Measurements from ENCODE around the gene NAPA. TPM values are rescaled to one million over a fixed set of nuclear protein-coding genes. Genes with fewer than 3 reads are reported as not detected.

Gene NAPA
- total RNA-seq, 6 donors from 2014 or later: 107 to 183 (median 152) TPM

- no peak within 1 kb of the TSS for H3K27ac ChIP-seq
- H3K27me3 ChIP-seq: peaks cover 0 to 32% (median 14%) of the 10 kb centered on the region in 4 donors
- H3K36me3 ChIP-seq: no peaks in the 10 kb centered on the region
- WGBS, 2 donors: 5 to 10% methylated on average over 17 to 18 of the region's 29 CpGs
- peaks cover 0 to 14% (median 7%) of the 10 kb centered on the region in 4 donors for H3K4me1 ChIP-seq
- peak; percentile 37 to 83 for DNase-seq
- TF ChIP-seq POLR2AphosphoS5 (IDR thresholded peaks at IDR 0.05): no peak
- no peak for TF ChIP-seq EP300 (IDR thresholded peaks at IDR 0.05)
- TF ChIP-seq POLR2A (IDR thresholded peaks at IDR 0.05): no peak
- TF ChIP-seq CTCF (IDR thresholded peaks at IDR 0.05): no peak
- H3K4me3 ChIP-seq: no peak within 1 kb of the TSS
- peak in 1 of 2 donors; percentile 49 for ATAC-seq (ENCODE audit: low FRiP score in 2 of 2)
- H3K9me3 ChIP-seq: no peaks in the 10 kb centered on the region
Measured at GRCh38 chr19:47471733-47472457, 43.0 kb downstream of the NAPA start, which contains the start of gene SLC8A2. Gene SLC8A2 (minus strand): TSS chr19:47471893. CDS start chr19:47466403, 5,490 bp downstream.

DNA sequence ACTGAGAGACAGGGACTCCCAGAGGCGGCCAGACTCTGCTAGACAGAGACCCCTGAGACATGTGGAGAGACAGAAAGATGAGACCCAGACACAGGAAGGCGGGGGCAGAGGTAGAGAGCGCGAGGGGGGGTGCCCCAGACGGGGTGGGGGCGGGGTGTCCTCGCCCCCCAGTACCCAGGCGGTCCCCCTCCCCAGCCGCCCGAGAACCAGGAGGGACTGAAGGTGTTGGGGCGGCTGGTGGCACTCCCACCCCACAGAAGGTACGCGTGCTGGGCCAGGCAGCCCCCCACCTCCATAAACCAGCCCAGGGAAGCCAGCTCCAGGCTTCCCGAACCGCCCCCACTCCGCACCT is 43.5 kb downstream of the NAPA start:
- no peaks in the 10 kb centered on the region for H3K36me3 ChIP-seq
- H3K9me3 ChIP-seq: no peaks in the 10 kb centered on the region
- no peak overlapping the region for H3K4me3 ChIP-seq
- peaks cover 0 to 32% (median 14%) of the 10 kb centered on the region in 4 donors for H3K27me3 ChIP-seq
- ATAC-seq (ENCODE audit: low FRiP score in 2 of 2) (peak in 1 of 2 donors; percentile 7), DNase-seq (no peak)
- H3K4me1 ChIP-seq: peaks cover 0 to 14% (median 7%) of the 10 kb centered on the region in 4 donors
- 3 to 5% methylated on average over 4 to 6 of the region's 16 CpGs for WGBS, 2 donors
- TF ChIP-seq CTCF (IDR thresholded peaks at IDR 0.05): no peak
- no peak for TF ChIP-seq POLR2AphosphoS5 (IDR thresholded peaks at IDR 0.05)
- TF ChIP-seq EP300 (IDR thresholded peaks at IDR 0.05): no peak
- TF ChIP-seq POLR2A (IDR thresholded peaks at IDR 0.05): no peak
- H3K27ac ChIP-seq: no peak overlapping the region

- Histone ChIP-seq H3K4me3 (no peak overlapping the region), H3K27ac (no peak overlapping the region), H3K27me3 (peaks cover 0 to 32% (median 14%) of the 10 kb centered on the region in 4 donors), H3K9me3 (no peaks in the 10 kb centered on the region), H3K36me3 (no peaks in the 10 kb centered on the region), H3K4me1 (peaks cover 0 to 14% (median 7%) of the 10 kb centered on the region in 4 donors)
- WGBS, 2 donors: 26% methylated on average over 13 of the region's 13 CpGs
- ATAC-seq (ENCODE audit: low FRiP score in 2 of 2): no peak
- no peak for TF ChIP-seq CTCF (IDR thresholded peaks at IDR 0.05)
- TF ChIP-seq POLR2A (IDR thresholded peaks at IDR 0.05): no peak
- no peak for TF ChIP-seq EP300 (IDR thresholded peaks at IDR 0.05)
- TF ChIP-seq POLR2AphosphoS5 (IDR thresholded peaks at IDR 0.05): no peak
- DNase-seq: no peak
Measured at GRCh38 chr19:47470447-47471195, 44.2 kb downstream of the NAPA start.

DNA sequence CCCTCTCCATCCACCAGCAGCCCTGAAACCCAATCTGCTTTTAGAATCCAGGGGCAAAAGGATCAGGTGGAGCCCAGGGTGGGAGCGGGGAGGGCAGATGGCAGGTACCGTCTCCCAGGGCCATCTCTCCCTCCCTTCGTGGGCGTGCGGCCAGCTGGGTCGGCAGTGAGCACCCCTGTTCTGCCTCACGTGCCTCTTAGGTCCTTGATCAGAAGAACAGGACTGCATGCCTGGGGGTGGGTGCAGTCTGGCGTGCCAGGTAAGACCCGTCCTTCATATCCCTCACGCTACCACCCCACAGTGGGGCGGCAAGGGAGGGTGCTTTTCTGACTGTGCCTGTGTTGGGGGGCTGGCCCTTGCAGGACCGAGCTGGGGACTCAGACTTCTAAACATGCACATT is 45.1 kb downstream of the NAPA start:
- Histone ChIP-seq H3K36me3 (no peaks in the 10 kb centered on the region), H3K4me3 (no peak overlapping the region), H3K27me3 (peaks cover 0 to 32% (median 14%) of the 10 kb centered on the region in 4 donors), H3K4me1 (peaks cover 0 to 14% (median 7%) of the 10 kb centered on the region in 4 donors), H3K9me3 (no peaks in the 10 kb centered on the region), H3K27ac (no peak overlapping the region)
- WGBS, 2 donors: 17 to 19% methylated on average over 10 to 12 of the region's 12 CpGs
- TF ChIP-seq POLR2A (IDR thresholded peaks at IDR 0.05) (no peak), POLR2AphosphoS5 (IDR thresholded peaks at IDR 0.05) (no peak), CTCF (IDR thresholded peaks at IDR 0.05) (no peak), EP300 (IDR thresholded peaks at IDR 0.05) (no peak)
- DNase-seq: no peak
- ATAC-seq (ENCODE audit: low FRiP score in 2 of 2): no peak
